MV-4-11 (cell line): ENCODE measurements around the gene CLCN3.
"Not testable (repeated sequence)": the region's sequence is repeated elsewhere in the genome, so short reads cannot be mapped to it uniquely, and the experiment has no call there.

Experiments
- DNase-seq: peaks from one replicate; lab custom pipeline; 2025; lab: John Stamatoyannopoulos, UW

Gene CLCN3

DNA sequence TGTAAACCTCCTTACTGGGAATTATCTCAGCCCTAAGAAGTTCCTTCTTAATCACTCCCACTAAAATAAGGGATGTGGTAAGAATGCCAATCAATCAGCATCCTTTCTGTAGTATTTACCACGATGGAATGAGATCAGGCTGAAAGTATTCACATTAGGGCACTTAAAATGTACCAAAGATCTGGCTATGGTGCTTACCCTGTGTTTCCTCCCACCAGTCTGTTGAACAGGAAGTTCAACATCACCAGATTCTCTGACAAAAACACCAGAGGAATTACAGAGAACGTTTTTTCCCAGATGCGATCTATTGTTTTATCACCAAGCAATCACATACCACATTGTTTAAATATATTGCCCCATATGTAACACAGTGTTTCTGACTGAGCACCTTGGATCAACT is 2.1 kb upstream of the CLCN3 start:
- DNase-seq: no peak

- no peak for DNase-seq
These were observed 1.4 kb upstream of the CLCN3 start for GRCh38 chr4:169618986-169619385.

GRCh38 chr4:169619518-169619957 is 840 bp upstream of the CLCN3 start:
- peak; percentile 31 for DNase-seq

DNA sequence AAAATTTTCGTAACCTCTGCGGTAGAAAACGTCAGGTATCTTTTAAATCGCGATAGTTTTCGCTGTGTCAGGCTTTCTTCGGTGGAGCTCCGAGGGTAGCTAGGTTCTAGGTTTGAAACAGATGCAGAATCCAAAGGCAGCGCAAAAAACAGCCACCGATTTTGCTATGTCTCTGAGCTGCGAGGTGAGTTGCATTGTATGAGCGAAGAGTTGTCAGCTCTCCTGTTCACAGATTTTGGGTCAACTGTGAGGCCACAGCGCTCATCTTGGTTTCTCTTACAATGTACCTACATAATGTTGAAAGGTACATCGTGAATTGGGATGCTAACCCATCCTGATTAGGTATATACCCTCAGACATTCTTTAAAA is 486 bp downstream of the CLCN3 start:
- DNase-seq: no peak

- peak; percentile 69 for DNase-seq
These were observed 1.5 kb downstream of the CLCN3 start for GRCh38 chr4:169621731-169622492.

GRCh38 chr4:169622566-169622965 is 2.2 kb downstream of the CLCN3 start:
- DNase-seq: no peak

GRCh38 chr4:169624012-169624411 is 3.6 kb downstream of the CLCN3 start:
- not testable (repeated sequence) for DNase-seq

- DNase-seq: no peak
These were observed 5.5 kb downstream of the CLCN3 start for GRCh38 chr4:169625886-169626285.

- DNase-seq: no peak
These were observed 6.2 kb downstream of the CLCN3 start for GRCh38 chr4:169626331-169627282.

GRCh38 chr4:169627307-169627706 is 6.9 kb downstream of the CLCN3 start:
- DNase-seq: no peak

GRCh38 chr4:169628579-169628978 is 8.2 kb downstream of the CLCN3 start:
- DNase-seq: no peak

DNA sequence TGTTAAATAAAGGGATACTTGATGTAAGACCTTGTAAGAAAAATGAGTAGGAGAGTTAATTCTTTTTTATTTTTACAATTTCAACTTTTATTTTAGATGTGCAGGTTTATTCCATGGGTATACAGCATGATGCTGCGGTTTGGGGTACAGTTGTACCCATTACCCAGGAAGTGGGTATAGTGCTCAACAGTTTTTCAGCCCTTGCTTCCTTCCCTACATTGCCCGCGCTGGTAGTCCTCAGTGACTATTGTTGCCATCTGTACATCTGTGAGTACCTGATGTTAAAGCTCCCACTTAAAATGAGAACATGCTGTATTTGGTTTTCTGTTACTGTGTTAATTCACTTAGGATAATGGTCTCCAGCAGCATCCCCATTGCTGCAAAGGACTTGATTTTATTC is 9.7 kb downstream of the CLCN3 start:
- no peak for DNase-seq

DNA sequence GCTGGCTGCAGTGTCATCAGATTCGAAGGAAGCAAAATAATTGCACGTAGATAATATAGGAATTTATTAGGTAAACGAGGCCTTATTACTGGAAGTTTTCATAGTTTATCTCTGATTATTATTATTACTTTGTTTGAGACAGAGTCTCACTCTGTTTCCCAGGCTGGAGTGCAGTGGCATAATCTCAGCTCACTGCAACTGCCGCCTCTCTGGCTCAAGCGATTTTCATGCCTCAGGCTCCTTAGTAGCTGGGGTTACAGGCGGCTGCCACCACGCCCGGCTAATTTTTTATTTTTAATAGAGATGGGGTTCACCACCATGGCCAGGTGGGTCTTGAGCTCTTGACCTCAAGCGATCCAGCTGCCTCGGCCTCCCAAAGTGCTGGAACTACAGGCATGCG is 12.5 kb downstream of the CLCN3 start:
- DNase-seq: no peak

- no peak for DNase-seq
These were observed 14.6 kb downstream of the CLCN3 start for GRCh38 chr4:169634975-169635374.

DNA sequence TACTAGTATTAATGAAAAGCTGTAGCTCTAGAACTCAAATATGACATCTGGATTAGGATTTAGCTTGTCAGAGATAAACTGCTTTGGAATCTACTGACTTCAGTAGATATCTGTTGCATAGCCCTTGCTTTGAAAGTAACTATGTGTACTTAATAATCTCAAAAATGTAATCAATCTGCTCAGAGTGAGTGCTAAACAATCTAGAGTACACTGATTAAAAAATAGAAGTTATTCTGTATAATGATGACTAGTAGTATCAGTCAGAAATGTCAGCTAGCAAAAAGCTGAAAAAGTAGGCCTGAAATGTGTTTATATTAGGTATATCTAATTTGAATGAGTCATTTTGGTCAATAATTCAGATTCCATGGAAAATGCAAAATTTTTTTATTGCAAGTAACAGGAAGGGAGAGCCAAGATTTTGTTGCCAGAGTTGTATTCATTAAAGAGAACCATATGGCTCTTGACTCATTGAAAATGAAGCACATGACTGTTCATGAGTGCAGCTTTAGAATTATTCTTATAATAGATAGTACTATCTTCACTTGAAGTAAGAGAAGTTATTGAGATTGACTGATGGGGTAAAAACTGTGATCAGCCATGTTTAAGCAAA is 20.0 kb downstream of the CLCN3 start:
- no peak for DNase-seq

DNA sequence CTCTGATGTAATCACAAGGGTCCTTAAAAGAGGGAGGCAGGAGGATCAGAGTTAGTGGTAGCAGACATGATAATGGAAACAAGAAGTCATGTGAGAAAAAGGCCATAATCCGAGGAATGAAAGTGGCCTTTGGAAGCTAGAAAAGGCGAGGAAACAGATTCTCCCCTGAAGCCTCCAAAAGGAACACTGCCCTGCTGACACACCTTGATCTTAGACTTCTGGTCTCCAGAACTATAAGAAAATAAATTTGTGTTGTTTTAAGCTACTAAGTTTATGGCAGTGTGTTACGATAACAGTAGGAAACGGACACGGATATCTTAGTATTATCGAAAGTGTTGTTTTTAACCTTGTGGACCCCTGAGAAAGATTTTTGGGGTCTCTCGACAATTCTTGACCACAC is 24.4 kb downstream of the CLCN3 start:
- DNase-seq: no peak

GRCh38 chr4:169645627-169646026 is 25.2 kb downstream of the CLCN3 start:
- DNase-seq: no peak

GRCh38 chr4:169649545-169650226 is 29.3 kb downstream of the CLCN3 start:
- no peak for DNase-seq

- no peak for DNase-seq
These were observed 30.0 kb downstream of the CLCN3 start for GRCh38 chr4:169650227-169650936.

- no peak for DNase-seq
These were observed 32.2 kb downstream of the CLCN3 start for GRCh38 chr4:169652535-169652934.

GRCh38 chr4:169655401-169655800 is 35.0 kb downstream of the CLCN3 start:
- no peak for DNase-seq
